HG03521 (cell line): Measurements from ENCODE around the gene ST3GAL6.

Experiments
- ATAC-seq: cut with Tn5 transposase; IDR thresholded peaks from one replicate; pipeline ENCODE4 v1.9.1; 2021; ENCODE audit warnings: mild to moderate bottlenecking, moderate library complexity; ENCODE audit not compliant: unreplicated experiment

ST3GAL6 gene

GRCh38 chr3:98763076-98763475 is at the start of gene ST3GAL6:
ST3GAL6 (plus strand) TSS chr3:98763340; CDS start chr3:98768441, 5,101 bp downstream.
- no peak for ATAC-seq

GRCh38 chr3:98713984-98714383 is 49.2 kb upstream of the ST3GAL6 start:
- ATAC-seq, result no peak

GRCh38 chr3:98717584-98717983 is 45.6 kb upstream of the ST3GAL6 start:
- ATAC-seq, result no peak

GRCh38 chr3:98718730-98719129 is 44.4 kb upstream of the ST3GAL6 start:
- ATAC-seq, result no peak

- ATAC-seq, result no peak
These were observed 41.4 kb upstream of the ST3GAL6 start for GRCh38 chr3:98721776-98722175.

GRCh38 chr3:98722389-98722788 is 40.8 kb upstream of the ST3GAL6 start:
- no peak for ATAC-seq

- ATAC-seq, result no peak
These were observed 37.8 kb upstream of the ST3GAL6 start for GRCh38 chr3:98725352-98725751.

- ATAC-seq, result no peak
These were observed 37.1 kb upstream of the ST3GAL6 start for GRCh38 chr3:98726084-98726483.

- ATAC-seq, result no peak
These were observed 35.5 kb upstream of the ST3GAL6 start for GRCh38 chr3:98727638-98728037.

GRCh38 chr3:98728672-98729071 is 34.5 kb upstream of the ST3GAL6 start:
- no peak for ATAC-seq

- ATAC-seq, result no peak
These were observed 32.8 kb upstream of the ST3GAL6 start for GRCh38 chr3:98730338-98730737.

GRCh38 chr3:98730886-98731537 is 32.1 kb upstream of the ST3GAL6 start:
- ATAC-seq, result no peak

GRCh38 chr3:98731720-98732285 is 31.3 kb upstream of the ST3GAL6 start:
- peak; percentile 36 for ATAC-seq

GRCh38 chr3:98732286-98733052 is 30.7 kb upstream of the ST3GAL6 start:
- peak; percentile 36 for ATAC-seq

GRCh38 chr3:98733053-98733811 is 29.9 kb upstream of the ST3GAL6 start:
- peak; percentile 22 for ATAC-seq

GRCh38 chr3:98733812-98734281 is 29.3 kb upstream of the ST3GAL6 start:
- no peak for ATAC-seq

- ATAC-seq, result no peak
These were observed 28.8 kb upstream of the ST3GAL6 start for GRCh38 chr3:98734306-98734705.

GRCh38 chr3:98734735-98735134 is 28.4 kb upstream of the ST3GAL6 start:
- ATAC-seq, result no peak

- no peak for ATAC-seq
These were observed 27.8 kb upstream of the ST3GAL6 start for GRCh38 chr3:98735296-98735695.

GRCh38 chr3:98735761-98736269 is 27.3 kb upstream of the ST3GAL6 start:
- ATAC-seq, result no peak

GRCh38 chr3:98737301-98737700 is 25.8 kb upstream of the ST3GAL6 start:
- no peak for ATAC-seq
